ENCODE data around the gene SLC4A5.
A peak's percentile ranks its signal among the peaks of the same experiment; 100 is the strongest.
"Not testable (repeated sequence)": the region's sequence is repeated elsewhere in the genome, so short reads cannot be mapped to it uniquely, and the experiment has no call there.

The SLC4A5 gene

GRCh38 chr2:74194799-74195198 is 148.4 kb downstream of the SLC4A5 start:
- no peak for DNase-seq

- DNase-seq = no peak
These were observed 151.4 kb downstream of the SLC4A5 start for GRCh38 chr2:74191596-74192380.

GRCh38 chr2:74188696-74189095 is 154.5 kb downstream of the SLC4A5 start:
- DNase-seq = no peak

- no peak for DNase-seq
These were observed 155.1 kb downstream of the SLC4A5 start for GRCh38 chr2:74188018-74188601.

- not testable (repeated sequence) for DNase-seq
These were observed 156.5 kb downstream of the SLC4A5 start for GRCh38 chr2:74186706-74187105.

GRCh38 chr2:74186038-74186437 is 157.2 kb downstream of the SLC4A5 start:
- DNase-seq = peak in 1 of 6 experiments; percentile 18

GRCh38 chr2:74183878-74184277 is 159.3 kb downstream of the SLC4A5 start:
- DNase-seq = no peak

GRCh38 chr2:74181739-74182138 is 161.5 kb downstream of the SLC4A5 start:
- no peak for DNase-seq

GRCh38 chr2:74179063-74179865 is 164.0 kb downstream of the SLC4A5 start:
- DNase-seq = peak in 1 of 6 experiments; percentile 47

GRCh38 chr2:74178211-74179062 is 164.8 kb downstream of the SLC4A5 start, which contains the start of gene MOB1A:
MOB1A (minus strand) TSS chr2:74178879; CDS start chr2:74178674, 205 bp downstream.
- DNase-seq = peak; percentile 93 to 97 (median 96)

- no peak for DNase-seq
These were observed 165.5 kb downstream of the SLC4A5 start for GRCh38 chr2:74177696-74178095.

GRCh38 chr2:74174909-74175308 is 168.3 kb downstream of the SLC4A5 start:
- no peak for DNase-seq

- DNase-seq = no peak
These were observed 174.5 kb downstream of the SLC4A5 start for GRCh38 chr2:74168739-74169138.
